Heart left ventricle (tissue), 13 donors: ENCODE data around the gene TYMP.

ENCODE experiments used
- CTCF ChIP-seq, 12 donors: fragments of 200-600 bp; sonication (generic) in 4 of 12; IDR thresholded peaks; one replicate each; pipeline versions ENCODE4 v1.5.0 to v1.8.0; 2018 to 2022; ENCODE audit warnings: antibody characterized with exemption in 12 of 12, mild to moderate bottlenecking in 5 of 12
- POLR2A ChIP-seq, 2 donors: fragments of 450-650 bp; IDR thresholded peaks; one replicate each; pipeline ENCODE4 v1.6.1; 2017; ENCODE audit warnings: antibody characterized with exemption in 2 of 2, mild to moderate bottlenecking in 2 of 2, moderate library complexity in 2 of 2
- donor health status: ischemic (EF 13 %, LVEDD 7.1; RV severe dilation, severe dysfunction).
- donor health status: DM: no; HTN: yes; CAD: no.
- donor health status: DM: no; HTN: no; CAD: no.
- donor health status: ischemic (EF 25% LVEDD 6.9; RV normal size, moderate dysfunction).
- donor health status: ischemic (EF 25% LVEDD 5.7; RV mildly dilated, moderate dysfunction).
- donor health status: ischemic (EF 35%, LVEDD 5.7; RV mildly dilated, moderate dysfunction).
- donor health status: nonischemic (EF 11% LVEDD 7.7; RV severe dilation, severe dysfunction).
- donor health status: DM: yes; HTN: yes; CAD: no.
- donor health status: PGD.
- donor health status: ischemic (EF 29% LVEDD 5.4; RV normal size, mild dysfunction).
- donor health status: nonischemic (EF 23%, LVEDD 6.1; RV moderate dilation, normal function).

DNA sequence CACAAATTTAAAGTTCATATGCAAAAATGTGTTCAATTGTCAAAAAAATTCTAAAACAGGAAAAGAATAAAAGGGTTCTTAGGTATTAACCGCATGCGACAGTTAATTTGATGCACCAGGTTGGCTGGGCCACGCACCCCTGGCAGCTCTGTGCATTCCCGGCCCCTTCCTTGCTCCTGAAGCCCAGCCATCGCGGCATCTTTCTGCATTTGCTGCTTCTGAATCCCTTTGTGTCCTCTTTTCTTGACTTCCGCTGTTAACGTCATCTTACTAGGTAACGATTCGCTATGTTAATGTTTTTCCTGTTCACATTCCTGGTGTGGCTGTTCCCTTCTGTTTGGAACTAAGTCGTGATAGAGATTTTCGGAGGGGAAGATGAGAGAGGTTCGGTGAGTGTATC, 8.0 kb upstream of the TYMP start:
- TF ChIP-seq POLR2A (IDR thresholded peaks at IDR 0.05): no peak
- no peak for TF ChIP-seq CTCF (IDR thresholded peaks at IDR 0.05)
